OCI-M2 (cell line): Measurements from ENCODE around the gene C1orf232.

Experiments
- DNase-seq: peaks from one replicate; lab custom pipeline; 2025; ENCODE audit not compliant: unreplicated experiment; lab: John Stamatoyannopoulos, UW

Gene C1orf232

GRCh38 chr1:26168410-26169197, at the start of gene C1orf232:
C1orf232 (minus strand) TSS chr1:26168963; CDS start chr1:26168499, 464 bp downstream.
- no peak for DNase-seq

GRCh38 chr1:26215246-26215645, 46.5 kb upstream of the C1orf232 start:
- no peak for DNase-seq

GRCh38 chr1:26213335-26213905, 44.7 kb upstream of the C1orf232 start:
- DNase-seq = no peak

GRCh38 chr1:26212726-26213125, 44.0 kb upstream of the C1orf232 start:
- DNase-seq = no peak

- DNase-seq = no peak
These were observed 41.5 kb upstream of the C1orf232 start for GRCh38 chr1:26210147-26210870.

DNA sequence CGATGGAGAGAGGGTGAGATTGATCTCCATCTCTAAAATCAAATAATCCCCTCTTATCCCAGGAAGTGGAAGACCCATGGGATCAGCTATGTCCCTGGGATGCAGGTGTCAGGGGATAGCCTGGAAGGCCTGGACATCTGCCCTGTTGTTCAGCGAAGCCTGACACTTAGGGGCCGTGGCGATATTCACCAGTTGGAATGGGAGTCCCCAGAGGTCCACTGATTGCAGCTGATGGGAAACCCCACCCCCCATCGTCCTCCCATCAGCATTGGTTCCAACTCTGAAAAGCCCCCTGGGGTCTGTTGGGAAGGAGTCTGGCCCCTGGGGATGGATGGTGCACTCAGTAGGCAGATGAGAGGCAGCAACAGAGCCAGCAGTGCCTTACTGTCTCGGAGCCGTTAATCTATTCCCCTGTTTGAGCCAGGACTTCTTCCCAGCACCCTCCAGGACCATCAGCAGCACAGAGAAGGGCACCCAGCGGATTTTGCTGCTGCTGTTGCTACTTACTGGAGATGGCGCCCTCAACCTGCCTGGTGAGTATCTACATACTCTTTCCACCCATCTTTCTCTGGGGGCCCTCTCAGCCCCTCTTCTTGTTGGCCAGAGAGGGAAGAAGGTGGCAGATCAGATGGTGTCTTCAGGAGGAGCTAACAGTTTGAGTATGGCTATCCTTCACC, 35.0 kb upstream of the C1orf232 start:
- DNase-seq = no peak

DNA sequence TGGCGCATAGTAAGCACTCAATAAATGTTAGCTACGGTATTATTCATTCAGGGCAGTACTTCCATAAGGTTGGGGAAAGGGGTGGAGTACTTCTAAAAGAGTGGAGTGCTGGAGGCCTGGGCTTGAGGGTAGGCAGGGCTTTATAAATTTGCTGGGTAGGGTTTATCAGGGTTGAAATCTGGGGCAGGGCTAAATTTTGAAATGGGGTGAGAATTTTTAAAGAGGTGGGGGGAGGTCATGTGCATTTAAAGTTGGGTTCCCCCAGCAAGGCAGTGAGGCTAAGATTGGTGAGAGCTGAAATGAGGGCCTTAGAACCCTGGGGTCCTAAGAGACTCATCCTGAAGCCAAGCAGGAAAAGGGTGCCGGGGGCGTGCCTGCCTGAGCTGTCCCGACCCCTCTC, 31.6 kb upstream of the C1orf232 start:
- no peak for DNase-seq

DNA sequence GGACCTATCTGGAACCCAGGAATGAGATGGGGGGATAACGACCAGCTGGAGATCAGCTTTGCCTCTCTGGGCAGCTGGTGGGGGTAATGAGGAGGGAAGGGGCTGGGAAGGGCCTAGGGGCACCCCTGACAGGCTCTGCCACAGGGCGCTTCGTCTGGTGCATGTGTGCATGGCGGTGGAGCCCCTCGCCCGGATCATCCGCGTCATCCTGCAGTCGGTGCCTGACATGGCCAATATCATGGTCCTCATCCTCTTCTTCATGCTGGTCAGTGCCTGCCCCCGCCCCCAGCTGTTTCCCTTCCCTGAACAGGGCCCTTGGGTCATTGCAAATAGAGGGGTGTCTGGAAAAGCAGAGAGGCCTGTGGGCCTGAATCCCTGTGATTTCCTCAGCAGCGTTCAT, 29.1 kb upstream of the C1orf232 start:
- DNase-seq = no peak

GRCh38 chr1:26197301-26197700, 28.5 kb upstream of the C1orf232 start:
- DNase-seq = no peak

DNA sequence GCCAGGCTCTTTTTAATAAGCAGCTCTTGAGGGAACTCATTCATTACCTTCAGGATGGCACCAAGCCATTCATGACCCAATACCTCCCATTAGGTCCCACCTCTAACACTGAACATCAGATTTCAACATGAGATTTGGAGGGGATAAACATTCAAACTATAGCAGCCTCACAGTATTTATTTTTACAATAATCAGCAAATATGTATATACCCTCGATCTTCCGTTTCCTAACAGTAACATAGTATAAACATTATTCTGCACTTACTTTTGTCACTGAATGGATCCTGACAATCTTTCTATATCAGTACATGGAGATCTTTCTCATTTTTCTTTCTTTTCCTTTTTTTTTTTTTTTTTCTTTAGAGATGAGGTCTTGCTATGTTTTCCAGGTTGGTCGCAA, 27.0 kb upstream of the C1orf232 start:
- no peak for DNase-seq

- DNase-seq = no peak
These were observed 23.0 kb upstream of the C1orf232 start for GRCh38 chr1:26191739-26192138.

- no peak for DNase-seq
These were observed 21.7 kb upstream of the C1orf232 start, which contains the start of gene CATSPER4 for GRCh38 chr1:26190373-26190987. CATSPER4 (plus strand) TSS chr1:26190602; CDS start chr1:26190628, 26 bp downstream.

DNA sequence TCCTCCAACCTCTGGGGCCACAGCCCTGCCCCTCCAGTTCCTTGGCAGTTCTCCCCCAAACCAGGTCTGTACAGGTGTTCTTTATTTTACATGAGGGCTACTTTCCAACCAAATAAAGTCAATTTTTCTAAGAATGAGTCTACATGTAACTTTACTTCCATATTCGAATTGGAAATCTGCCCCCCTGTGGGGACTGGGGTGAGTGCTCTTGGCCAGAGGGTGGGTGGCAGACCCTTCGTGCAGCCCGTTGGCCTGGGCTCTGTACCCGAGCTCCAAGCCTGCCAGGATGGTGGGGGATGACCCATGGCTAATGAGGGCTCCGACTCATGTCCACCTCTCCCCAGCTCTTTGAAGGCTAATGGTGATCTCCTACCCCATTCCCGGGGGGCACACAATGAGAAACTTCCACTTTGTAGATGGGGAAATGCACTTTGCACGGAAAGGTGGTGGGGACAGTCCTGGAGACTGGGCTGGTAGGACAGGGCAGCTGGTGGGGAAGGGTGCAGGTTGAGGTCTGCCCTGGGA, 21.1 kb upstream of the C1orf232 start:
- no peak for DNase-seq

- no peak for DNase-seq
These were observed 20.6 kb upstream of the C1orf232 start for GRCh38 chr1:26189331-26189730.

DNA sequence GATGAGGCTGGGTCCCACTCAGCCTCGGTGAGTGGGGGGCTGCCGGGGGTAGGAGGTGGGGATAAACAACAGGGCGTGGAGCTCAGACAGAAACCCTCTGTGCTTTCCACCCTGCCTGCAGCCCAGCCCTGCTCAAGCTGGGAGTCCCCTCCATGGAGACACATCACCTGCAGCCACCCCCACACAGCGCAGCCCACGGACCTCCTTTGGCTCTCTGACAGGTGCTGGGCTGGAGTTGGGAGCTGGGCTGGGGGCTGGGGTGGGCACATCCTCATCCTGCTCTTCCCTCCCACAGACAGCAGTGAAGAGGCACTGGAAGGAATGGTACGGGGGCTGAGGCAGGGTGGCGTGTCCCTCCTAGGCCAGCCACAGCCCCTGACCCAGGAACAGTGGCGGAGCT, 19.7 kb upstream of the C1orf232 start:
- DNase-seq = no peak

GRCh38 chr1:26187882-26188281, 19.1 kb upstream of the C1orf232 start:
- DNase-seq = no peak

- DNase-seq = no peak
These were observed 16.1 kb upstream of the C1orf232 start for GRCh38 chr1:26184883-26185282.

DNA sequence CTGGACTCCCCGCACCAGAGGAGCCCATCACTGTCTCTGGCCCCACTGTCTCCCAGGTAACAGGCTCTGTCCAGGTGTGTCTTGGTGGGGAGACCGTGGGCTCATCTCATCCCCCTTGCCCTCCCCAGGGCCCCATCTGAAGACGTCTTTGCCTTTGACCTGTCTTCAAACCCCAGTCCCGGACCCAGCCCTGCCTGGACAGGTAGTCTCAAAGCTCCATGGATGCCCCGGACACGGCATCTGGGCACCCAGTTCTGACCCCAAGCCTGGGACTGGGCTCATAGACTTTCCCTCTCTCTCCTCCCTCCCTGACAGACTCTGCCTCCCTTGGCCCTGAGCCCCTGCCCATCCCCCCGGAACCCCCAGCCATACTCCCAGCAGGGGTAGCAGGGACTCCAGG, 15.3 kb upstream of the C1orf232 start:
- no peak for DNase-seq

- no peak for DNase-seq
These were observed 13.6 kb upstream of the C1orf232 start for GRCh38 chr1:26182383-26182696.

DNA sequence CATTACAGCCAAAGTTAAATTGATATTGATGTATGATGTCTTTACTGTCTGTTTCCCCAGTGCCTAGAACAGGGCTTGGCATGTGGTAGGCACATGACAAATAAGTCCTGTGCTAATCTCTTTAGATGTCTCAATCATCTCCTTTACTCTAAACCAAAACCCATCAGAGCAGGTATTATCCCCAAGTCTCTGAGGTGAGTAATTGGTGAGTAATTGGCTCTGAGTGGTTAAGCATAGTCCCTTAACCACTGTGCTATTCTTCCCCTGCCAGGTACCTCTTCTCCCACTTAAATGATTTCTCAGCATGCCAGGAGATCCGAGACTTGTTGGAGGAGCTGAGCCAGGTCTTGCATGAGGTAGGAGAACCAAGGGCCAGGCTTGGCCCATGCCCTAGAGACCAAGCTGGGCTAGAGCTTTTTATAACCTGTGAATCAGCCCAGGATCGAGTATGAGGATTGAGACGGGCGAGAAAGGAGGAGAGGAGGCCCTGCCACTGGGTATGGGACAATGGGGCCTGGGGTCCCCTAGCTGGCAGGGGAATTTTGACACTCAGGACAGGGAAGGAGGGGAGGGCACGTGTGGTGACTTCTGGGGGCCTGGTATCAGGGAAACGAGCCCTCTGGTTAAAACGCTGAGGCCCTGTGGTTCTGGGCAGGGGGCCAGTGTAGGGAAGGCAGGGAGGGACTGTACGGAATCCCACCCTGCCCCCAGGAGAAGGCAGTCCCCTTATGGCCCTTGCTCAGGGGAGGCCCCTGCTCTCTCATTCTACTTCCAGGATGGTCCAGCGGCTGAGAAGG, 13.0 kb upstream of the C1orf232 start:
- no peak for DNase-seq
